GM23248 (cell line): ENCODE data around the gene ZNF593.

ENCODE experiments used
- EZH2 ChIP-seq: fragments of 200-600 bp; sonication (generic); IDR thresholded peaks from 2 replicates; pipeline ENCODE4 v1.6.1; 2018; ENCODE audit warnings: antibody characterized with exemption, mild to moderate bottlenecking; ENCODE audit not compliant: insufficient read depth, poor library complexity, severe bottlenecking
- EZH2phosphoT487 ChIP-seq: fragments of 200-600 bp; sonication (generic); IDR thresholded peaks from 2 replicates; pipeline ENCODE4 v1.6.1; 2018; ENCODE audit warnings: antibody characterized with exemption, moderate library complexity, mild to moderate bottlenecking, low read depth; ENCODE audit not compliant: insufficient read depth

GRCh38 chr1:26132834-26133167, 36.9 kb upstream of the ZNF593 start:
- TF ChIP-seq EZH2 (no peak), EZH2phosphoT487 (no peak)
